HL-60 (cell line): ENCODE data around the gene ZNF586.

ENCODE experiments used
- SPI1 ChIP-seq: IDR thresholded peaks from 2 replicates; pipeline ENCODE4 v1.6.1; 2012; ENCODE audit warnings: low read depth, mild to moderate bottlenecking, borderline replicate concordance
- TF ChIP-seq, protein P1 (sequence below): IDR thresholded peaks from one replicate; pipeline ENCODE4 v1.5.1; 2011; ENCODE audit warnings: low read length, control low read depth, inconsistent platforms; ENCODE audit not compliant: insufficient read depth

DNA sequence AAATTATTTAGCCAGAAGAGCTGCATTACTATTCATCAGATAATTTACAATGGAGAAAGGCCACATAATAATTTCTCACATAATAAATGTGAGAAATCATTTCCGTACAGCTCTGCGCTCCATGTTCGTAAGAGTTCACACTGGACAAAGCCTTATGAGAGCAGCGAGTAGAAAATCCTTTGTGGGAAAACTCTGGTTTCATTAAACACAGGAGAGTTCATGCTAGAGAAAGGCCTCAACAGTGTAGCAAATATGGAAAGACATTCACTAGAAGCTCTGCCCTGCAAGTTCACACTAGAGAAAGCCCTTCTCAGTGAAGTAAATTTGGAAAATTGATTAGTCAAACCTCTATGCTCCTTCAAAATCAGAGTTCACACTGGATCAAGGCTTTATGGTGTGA is 14.4 kb upstream of the ZNF586 start:
- no peak for TF ChIP-seq SPI1
- TF ChIP-seq, protein P1, sequence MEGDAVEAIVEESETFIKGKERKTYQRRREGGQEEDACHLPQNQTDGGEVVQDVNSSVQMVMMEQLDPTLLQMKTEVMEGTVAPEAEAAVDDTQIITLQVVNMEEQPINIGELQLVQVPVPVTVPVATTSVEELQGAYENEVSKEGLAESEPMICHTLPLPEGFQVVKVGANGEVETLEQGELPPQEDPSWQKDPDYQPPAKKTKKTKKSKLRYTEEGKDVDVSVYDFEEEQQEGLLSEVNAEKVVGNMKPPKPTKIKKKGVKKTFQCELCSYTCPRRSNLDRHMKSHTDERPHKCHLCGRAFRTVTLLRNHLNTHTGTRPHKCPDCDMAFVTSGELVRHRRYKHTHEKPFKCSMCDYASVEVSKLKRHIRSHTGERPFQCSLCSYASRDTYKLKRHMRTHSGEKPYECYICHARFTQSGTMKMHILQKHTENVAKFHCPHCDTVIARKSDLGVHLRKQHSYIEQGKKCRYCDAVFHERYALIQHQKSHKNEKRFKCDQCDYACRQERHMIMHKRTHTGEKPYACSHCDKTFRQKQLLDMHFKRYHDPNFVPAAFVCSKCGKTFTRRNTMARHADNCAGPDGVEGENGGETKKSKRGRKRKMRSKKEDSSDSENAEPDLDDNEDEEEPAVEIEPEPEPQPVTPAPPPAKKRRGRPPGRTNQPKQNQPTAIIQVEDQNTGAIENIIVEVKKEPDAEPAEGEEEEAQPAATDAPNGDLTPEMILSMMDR, result no peak
